ENCODE data around the gene BCKDK.
"Not testable (repeated sequence)": the region's sequence is repeated elsewhere in the genome, so short reads cannot be mapped to it uniquely, and the experiment has no call there.

Gene BCKDK

GRCh38 chr16:31133046-31133501 is 24.9 kb downstream of the BCKDK start:
- TF ChIP-seq CTCF (IDR thresholded peaks at IDR 0.05; ENCODE audit: low read depth, low read length) (no peak), POLR2A (IDR thresholded peaks at IDR 0.05; ENCODE audit: extremely low read depth, insufficient read length) (no peak), MAX (IDR thresholded peaks at IDR 0.05; ENCODE audit: low read depth, low read length) (no peak), MYC (IDR thresholded peaks at IDR 0.05; ENCODE audit: low read depth, low read length) (no peak)
- no peak overlapping the region for H3K4me3 ChIP-seq (ENCODE audit: low read depth, low read length)
- DNase-seq (ENCODE audit: low read depth) = no peak

- no peak for TF ChIP-seq CTCF (IDR thresholded peaks at IDR 0.05; ENCODE audit: low read depth, low read length)
- no peak for TF ChIP-seq MYC (IDR thresholded peaks at IDR 0.05; ENCODE audit: low read depth, low read length)
- no peak for TF ChIP-seq POLR2A (IDR thresholded peaks at IDR 0.05; ENCODE audit: extremely low read depth, insufficient read length)
- TF ChIP-seq MAX (IDR thresholded peaks at IDR 0.05; ENCODE audit: low read depth, low read length) = no peak
- H3K4me3 ChIP-seq (ENCODE audit: low read depth, low read length) = no peak overlapping the region
- DNase-seq (ENCODE audit: low read depth) = peak; percentile 32
These were observed 25.9 kb downstream of the BCKDK start for GRCh38 chr16:31134091-31134571.

GRCh38 chr16:31134625-31135534 is 26.7 kb downstream of the BCKDK start:
- peak; percentile 49 for DNase-seq (ENCODE audit: low read depth)
- TF ChIP-seq CTCF (IDR thresholded peaks at IDR 0.05; ENCODE audit: low read depth, low read length) = no peak
- no peak for TF ChIP-seq MYC (IDR thresholded peaks at IDR 0.05; ENCODE audit: low read depth, low read length)
- TF ChIP-seq POLR2A (IDR thresholded peaks at IDR 0.05; ENCODE audit: extremely low read depth, insufficient read length) = no peak
- no peak for TF ChIP-seq MAX (IDR thresholded peaks at IDR 0.05; ENCODE audit: low read depth, low read length)
- no peak overlapping the region for H3K4me3 ChIP-seq (ENCODE audit: low read depth, low read length)

GRCh38 chr16:31135535-31136286 is 27.5 kb downstream of the BCKDK start, which contains the start of gene PRSS8:
Gene PRSS8 (minus strand): TSS chr16:31135727. CDS start chr16:31135498, 229 bp downstream.
- TF ChIP-seq CTCF (IDR thresholded peaks at IDR 0.05; ENCODE audit: low read depth, low read length) (no peak), MAX (IDR thresholded peaks at IDR 0.05; ENCODE audit: low read depth, low read length) (no peak), MYC (IDR thresholded peaks at IDR 0.05; ENCODE audit: low read depth, low read length) (no peak), POLR2A (IDR thresholded peaks at IDR 0.05; ENCODE audit: extremely low read depth, insufficient read length) (no peak)
- no peak within 1 kb of the TSS for H3K4me3 ChIP-seq (ENCODE audit: low read depth, low read length)
- no peak for DNase-seq (ENCODE audit: low read depth)

- no peak for TF ChIP-seq POLR2A (IDR thresholded peaks at IDR 0.05; ENCODE audit: extremely low read depth, insufficient read length)
- no peak for TF ChIP-seq CTCF (IDR thresholded peaks at IDR 0.05; ENCODE audit: low read depth, low read length)
- no peak for TF ChIP-seq MAX (IDR thresholded peaks at IDR 0.05; ENCODE audit: low read depth, low read length)
- TF ChIP-seq MYC (IDR thresholded peaks at IDR 0.05; ENCODE audit: low read depth, low read length) = no peak
- no peak overlapping the region for H3K4me3 ChIP-seq (ENCODE audit: low read depth, low read length)
These were observed 28.1 kb downstream of the BCKDK start for GRCh38 chr16:31136287-31136662.

GRCh38 chr16:31136822-31137499 is 28.8 kb downstream of the BCKDK start:
- H3K4me3 ChIP-seq (ENCODE audit: low read depth, low read length); DNase-seq (ENCODE audit: low read depth): not testable (repeated sequence)

More at GRCh38 chr16:31136287-31136662, 28.1 kb downstream of the BCKDK start:
- DNase-seq (ENCODE audit: low read depth) = no peak
